ENCODE results near the gene KATNB1.
"Not testable (repeated sequence)": the region's sequence is repeated elsewhere in the genome, so short reads cannot be mapped to it uniquely, and the experiment has no call there.

Gene KATNB1

DNA sequence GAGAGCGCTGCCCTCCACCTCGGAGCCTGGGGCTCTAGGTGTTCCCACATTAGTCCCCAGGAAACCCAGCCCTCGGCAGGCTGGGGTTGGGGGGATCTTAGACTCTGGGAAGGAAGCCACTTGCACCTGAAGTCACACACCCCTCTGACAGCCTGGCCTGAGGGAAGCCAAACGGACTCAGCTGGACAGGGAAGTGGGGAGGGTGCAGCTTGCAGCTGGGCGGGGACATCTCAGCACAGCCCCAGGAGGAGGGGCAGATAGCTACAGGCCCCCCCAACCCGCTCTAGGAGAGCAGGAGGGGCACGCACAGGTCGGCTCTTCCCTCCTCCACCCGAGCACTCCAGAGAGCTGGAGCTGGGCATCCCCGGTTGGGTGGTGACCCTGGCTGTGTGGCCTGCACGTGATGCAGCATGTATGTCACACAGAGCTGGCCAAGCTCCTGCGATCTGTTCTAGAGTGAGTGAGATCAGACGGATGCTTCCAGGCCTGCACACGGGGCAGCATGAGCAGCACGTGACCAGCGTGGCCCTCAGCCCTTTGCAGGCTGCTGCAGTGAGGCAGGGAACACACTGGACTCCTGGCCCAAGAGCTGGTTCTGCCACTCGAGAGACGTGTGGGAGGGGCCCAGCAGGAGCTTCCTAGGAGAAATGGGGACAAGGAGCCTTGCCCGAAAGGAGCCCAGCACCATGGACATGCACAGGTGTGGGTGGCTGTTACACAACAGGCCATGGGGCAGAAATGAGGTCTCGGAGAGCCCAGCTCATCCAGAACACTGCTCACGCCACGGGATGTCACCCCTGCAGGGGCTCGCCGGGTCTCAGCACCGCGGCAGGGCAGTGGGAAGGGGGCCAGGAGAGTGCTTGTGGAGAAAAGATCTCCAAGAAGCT is 51.3 kb downstream of the KATNB1 start:
- DNase-seq (ENCODE audit: insufficient read length, low spot score) (no peak), FAIRE-seq (no peak)

DNA sequence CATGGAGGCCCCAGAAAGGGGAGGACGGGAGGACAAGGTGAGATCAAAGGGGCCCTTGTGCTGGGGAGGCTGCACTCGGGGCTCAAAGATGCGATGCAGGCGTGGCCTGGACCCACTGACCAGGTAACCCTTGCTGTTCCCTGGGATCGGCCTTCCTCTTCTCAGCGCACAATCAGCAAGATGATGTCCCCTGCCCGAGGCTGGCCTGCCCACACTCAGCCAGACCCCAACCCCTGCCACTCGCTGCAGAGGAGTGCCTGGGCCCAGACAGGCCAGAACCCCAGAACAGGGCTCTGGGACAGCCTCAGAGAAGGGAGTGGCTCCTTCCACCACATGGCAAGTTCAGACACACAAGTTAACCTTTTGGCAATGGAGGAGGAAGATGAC is 51.9 kb downstream of the KATNB1 start:
- no peak for DNase-seq (ENCODE audit: insufficient read length, low spot score)
- no peak for FAIRE-seq

DNA sequence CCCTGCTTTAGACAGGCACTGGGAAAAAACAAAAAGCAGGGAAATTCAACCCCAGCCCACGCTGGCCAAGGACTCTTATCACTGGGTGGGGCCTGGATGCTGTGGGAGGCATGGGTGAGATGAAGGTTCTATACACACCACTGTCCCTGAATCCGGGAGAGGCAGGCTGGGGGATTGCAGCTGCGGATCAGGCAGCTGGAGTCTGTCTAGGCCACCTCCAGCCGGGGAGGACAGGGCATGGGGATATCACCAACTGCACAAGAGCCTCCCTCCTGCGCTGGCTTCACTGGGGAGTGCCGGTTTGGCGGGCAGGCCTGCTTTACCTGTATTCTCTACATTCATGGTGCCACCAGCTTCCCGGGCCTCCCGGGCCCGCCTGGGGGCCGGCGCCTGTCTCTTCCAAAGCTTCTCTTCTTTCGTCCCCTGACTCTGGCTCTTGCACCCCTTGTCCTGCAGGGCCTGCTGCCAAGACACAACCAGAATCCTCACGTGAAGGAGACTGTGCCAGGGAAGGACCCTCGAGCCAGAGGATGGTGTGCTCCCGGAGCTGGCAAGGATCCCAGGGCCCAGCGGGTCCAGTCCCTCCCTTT is 52.8 kb downstream of the KATNB1 start:
- no peak for DNase-seq (ENCODE audit: insufficient read length, low spot score)
- FAIRE-seq, result no peak

DNA sequence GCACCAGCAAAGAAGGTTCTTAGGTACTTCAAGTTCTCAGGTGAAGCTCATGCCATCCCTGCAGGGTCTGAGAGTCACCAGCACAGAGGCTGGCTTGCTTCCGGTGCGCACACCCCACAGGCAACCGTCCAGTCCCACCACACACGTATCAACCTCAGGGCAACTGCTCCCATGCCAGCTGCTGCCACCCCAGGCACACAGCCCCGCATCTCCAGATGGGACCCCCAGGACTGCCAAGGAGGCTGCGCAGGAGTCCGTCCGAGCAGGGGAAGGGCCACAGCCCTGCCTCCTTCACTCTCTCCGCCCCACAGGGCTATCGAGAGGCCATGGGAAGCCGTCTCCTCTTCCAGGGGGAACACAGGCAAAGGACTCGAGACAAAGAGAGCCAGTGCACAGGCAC is 53.4 kb downstream of the KATNB1 start:
- FAIRE-seq, result no peak
- no peak for DNase-seq (ENCODE audit: insufficient read length, low spot score)

DNA sequence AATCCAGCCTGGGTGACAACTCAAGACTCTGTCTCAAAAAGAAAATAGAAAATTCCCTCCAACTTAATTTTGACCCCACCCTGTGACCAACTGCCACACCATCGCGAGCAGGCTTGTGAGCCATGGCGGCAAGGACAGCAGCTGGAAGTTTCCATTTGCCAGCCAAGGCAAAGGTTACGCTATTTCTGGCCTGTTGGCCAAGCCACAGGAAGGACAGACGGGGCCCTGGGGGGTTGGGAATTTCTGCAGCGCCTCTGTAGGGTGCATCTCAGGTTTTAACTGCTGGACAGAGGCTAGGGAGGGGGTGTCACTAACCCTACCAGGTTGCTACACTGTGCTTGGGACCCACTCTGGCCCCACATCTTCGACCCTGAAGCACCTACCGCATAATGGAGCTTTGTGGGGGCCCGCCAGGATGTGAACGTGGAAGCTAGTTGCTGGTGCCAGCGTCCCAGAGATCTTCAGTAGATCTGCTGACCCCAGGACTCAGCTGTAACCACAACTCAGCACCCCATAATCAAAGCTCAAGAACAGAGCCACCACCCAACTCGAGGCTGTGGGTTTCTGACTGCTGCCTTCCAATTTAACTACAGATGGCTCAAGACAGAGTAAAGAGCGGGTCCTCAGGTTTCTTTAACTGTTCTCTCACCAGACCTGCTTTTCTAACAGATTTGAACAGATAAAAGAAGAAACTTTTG is 55.8 kb downstream of the KATNB1 start:
- no peak for DNase-seq (ENCODE audit: insufficient read length, low spot score)

DNA sequence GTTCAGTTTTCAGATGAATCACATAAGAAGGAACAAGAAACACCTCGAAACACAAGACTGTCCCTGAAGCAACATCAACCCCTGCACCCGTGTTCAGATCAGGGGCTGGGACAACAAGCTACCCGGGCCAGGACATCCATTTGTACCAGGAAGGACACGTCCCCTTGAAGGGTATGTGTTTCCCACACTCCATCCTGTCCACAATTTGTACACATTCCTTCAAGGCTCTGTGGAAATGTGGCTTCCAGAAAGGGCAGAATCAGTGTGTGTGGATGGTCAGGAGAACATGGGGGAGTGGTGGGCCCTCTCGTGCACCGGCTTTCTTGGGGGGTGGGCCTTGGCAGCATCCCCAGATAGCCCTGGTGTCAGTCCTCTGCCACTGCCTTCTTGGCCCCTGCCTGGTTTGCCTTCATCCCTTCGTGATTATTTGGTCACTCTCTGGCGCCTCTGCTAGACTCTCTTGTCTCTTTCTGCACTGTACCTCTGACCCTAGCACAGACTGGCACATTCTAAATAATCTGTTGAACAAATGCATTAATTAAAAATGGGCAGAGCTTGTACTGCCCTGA is 56.4 kb downstream of the KATNB1 start:
- DNase-seq (ENCODE audit: insufficient read length, low spot score) (no peak), FAIRE-seq (no peak)

More for the DNA sequence above, 55.8 kb downstream of the KATNB1 start:
- no peak for FAIRE-seq

DNA sequence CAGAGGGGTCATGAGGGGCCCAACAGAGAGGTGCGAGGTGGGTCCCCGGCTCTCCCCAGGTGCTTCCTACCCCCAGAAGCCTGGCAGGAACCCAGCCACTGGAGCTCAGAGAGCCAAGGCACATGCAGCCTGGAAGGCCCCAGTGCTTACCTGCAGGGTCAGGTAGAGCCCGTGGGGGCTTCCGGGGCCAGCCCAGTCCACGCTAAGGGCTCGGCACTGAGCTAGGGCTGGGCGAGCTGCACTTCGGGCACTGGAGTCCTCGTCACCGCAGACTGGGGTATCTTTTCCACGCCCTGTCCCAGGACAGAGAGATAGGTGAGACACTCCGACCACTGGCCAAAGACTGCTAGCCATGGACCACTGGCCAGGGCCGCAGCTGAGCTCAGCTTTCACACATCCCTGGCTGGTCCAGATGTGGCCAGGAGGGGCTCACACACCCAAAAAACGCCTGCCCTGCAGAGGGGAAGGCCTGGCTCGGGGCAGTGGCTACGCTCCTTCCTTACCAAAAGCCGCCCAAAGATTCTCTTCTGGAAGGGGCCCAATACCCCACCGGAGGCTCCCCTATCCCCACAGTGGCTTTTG is 59.4 kb downstream of the KATNB1 start:
- FAIRE-seq (no peak), DNase-seq (ENCODE audit: insufficient read length, low spot score) (no peak)

DNA sequence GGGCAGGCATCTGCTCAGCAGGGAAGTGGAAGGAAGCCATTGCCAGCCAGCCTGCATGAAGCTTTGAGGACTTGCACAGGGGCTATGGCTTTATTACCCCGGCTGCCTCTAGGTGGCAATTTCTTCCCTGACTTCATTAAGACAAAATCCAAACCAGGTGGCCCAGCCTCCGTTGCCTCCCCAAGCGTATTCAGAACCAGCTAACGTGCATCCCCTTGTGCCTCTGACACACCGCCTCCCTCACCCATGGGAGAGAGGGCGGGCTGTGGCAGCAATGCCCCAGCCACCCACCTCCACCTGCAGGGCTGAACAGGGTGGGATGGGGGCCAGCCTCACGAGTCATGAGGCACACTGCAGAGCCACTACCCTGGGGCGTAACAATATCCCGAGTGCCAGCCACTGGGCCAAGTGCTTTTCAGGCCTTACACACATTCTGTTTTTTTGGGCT is 59.9 kb downstream of the KATNB1 start:
- DNase-seq (ENCODE audit: insufficient read length, low spot score) (peak; percentile 68), FAIRE-seq (peak; percentile 33)

DNA sequence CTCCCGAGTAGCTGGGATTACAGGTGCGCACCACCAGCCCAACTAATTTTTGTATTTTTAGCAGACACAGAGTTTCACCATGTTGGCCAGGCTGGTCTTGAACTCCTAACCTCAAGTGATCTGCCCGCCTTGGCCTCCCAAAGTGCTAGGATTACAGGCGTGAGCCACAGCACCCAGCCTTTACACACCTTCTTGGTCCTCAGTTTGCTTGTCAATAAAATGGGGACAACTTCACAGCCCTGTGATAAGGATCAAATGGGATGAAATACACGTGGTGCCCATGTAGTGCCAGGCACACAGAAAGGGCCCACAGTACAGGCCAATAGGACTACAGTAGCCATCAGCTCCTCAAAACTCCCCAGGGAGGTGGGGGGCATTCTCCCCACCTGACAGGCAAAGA is 60.4 kb downstream of the KATNB1 start:
- not testable (repeated sequence) for FAIRE-seq; DNase-seq (ENCODE audit: insufficient read length, low spot score)

DNA sequence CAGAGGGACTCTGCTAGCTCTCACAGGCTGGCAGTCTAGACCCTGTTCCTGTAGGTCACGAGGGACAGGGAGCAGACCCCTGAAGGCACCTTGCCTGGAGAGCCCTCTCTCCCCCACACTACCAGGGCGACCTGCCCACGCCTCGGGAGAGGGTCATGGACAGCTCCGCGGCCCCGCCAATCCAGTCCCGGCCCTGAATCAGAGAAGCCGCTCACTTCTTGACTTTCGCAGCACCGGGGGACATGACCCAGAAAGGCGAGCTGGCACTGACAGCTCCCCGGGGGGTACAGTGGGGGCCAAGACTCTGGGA is 61.6 kb downstream of the KATNB1 start:
- FAIRE-seq, result no peak
- DNase-seq (ENCODE audit: insufficient read length, low spot score), result no peak

DNA sequence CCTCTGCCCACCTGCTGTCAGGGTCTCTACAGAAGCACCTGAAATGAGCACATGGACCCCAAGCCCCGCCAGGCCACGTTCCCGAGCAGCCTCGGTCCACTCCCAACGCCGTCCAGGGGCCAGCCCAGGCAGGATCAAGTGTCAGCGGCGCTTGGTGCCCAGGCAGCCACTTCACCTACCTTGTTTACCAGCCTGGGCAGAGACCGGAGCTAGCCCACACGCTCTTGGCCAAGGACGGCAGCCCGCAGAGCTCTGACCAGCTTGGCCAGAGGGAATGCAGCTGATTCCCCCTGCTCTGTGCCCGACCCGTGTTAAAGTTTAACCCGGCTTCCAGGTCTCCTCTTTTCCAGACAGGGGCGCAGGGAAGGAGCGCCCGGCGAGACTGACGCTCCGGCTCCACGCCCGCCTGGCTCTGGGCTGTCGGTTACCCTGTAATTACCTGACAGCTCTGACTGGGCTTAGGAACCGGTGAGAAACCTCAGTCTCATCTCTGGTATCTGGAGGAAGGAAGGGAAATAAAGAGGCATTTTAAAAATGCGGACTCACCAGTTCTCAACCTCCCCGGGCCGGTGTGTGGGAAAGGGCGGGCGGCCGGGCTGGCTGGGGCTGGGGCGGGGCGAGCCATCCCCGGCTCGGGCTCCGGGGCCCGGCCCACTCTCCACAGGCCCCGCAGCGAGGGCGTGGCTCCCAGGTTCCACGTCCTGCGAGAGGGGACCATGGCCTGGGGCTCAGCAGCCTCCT is 62.1 kb downstream of the KATNB1 start:
- DNase-seq (ENCODE audit: insufficient read length, low spot score) (no peak), FAIRE-seq (no peak)

DNA sequence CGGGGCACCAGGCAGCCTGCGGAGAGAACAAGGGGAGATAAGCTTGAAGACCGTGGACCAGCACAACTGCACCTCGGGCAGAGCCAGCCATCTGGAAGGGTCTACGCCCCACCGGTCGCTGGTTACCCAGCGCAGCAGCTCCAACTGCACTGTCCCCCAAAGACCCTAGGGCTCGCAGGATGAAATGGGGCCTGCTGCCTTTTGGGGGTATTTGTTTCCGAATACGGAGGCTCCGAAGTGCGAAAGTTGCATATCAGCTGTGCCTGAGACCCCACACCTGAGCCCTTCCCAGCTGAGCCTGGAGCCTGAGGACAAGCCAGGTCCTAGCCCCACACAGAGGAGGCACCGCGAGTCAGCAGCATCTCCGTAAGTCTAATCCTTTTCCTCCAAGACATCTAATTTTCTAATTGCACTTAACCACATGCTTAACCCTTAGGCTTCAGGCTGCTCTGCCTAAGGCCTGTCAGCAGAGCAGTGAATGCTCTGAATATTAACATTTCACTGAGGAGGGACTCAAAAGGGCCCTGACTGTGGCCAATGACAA is 62.8 kb downstream of the KATNB1 start:
- DNase-seq (ENCODE audit: insufficient read length, low spot score) (no peak), FAIRE-seq (no peak)

DNA sequence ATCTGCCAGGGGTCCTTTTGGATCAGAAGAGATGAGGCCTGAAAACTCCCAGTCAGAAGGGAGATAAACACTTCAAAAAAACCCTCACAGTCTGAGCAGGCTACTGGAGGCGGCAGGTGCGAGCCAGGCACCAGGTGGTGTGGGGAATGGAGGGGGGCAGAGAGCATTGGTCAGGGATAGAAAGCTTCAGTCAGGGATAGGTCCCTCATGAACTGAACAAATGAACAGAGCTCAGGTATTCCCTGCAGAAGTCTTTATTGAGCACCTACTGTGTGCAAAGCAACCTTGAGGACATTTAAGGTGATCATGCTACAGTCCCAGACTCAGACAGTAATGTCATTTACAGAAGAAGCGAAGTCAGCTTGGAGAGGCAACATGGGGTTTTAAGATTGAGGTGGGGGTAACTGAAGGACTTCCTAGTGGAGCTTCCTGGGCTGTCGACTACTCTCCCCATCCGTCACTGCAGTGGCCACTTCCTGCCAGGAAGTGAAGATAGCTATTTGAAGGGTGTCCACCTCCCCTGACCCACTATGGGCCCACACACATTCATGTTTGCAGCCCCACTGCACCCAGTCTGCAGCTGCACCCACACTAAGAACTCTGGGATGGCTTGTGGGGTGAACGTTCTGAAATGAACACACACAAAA is 63.5 kb downstream of the KATNB1 start:
- FAIRE-seq (no peak), DNase-seq (ENCODE audit: insufficient read length, low spot score) (no peak)

DNA sequence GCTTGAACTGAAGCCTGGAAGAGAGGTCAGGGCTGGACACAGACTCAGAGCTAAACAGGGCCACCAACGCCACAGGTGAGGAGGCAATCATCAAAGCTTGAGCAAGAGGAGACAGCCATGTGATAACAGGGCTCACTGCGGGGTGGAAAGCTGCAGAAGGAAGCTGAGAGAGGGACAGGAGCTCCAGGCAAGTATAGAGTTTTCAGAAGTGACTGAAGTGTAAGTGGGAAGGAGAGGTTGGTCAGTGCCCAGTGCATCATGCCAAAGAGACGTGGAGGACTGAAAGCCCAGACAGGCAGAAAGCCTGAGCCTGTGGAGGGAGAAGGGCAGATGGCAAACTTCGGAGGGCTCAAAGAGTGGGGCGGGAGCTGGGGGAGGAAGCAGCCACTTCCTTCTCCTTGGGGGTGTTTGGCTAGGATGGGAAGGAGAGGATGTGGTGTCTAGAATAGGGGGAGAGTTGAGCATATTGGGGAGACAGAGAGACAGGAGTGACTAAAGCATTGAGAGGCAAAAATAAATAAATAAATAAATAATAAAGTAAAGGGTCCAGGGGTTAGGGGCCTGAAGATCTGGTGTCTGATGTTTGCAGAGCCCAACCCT is 64.1 kb downstream of the KATNB1 start:
- DNase-seq (ENCODE audit: insufficient read length, low spot score), result no peak
- FAIRE-seq, result no peak

DNA sequence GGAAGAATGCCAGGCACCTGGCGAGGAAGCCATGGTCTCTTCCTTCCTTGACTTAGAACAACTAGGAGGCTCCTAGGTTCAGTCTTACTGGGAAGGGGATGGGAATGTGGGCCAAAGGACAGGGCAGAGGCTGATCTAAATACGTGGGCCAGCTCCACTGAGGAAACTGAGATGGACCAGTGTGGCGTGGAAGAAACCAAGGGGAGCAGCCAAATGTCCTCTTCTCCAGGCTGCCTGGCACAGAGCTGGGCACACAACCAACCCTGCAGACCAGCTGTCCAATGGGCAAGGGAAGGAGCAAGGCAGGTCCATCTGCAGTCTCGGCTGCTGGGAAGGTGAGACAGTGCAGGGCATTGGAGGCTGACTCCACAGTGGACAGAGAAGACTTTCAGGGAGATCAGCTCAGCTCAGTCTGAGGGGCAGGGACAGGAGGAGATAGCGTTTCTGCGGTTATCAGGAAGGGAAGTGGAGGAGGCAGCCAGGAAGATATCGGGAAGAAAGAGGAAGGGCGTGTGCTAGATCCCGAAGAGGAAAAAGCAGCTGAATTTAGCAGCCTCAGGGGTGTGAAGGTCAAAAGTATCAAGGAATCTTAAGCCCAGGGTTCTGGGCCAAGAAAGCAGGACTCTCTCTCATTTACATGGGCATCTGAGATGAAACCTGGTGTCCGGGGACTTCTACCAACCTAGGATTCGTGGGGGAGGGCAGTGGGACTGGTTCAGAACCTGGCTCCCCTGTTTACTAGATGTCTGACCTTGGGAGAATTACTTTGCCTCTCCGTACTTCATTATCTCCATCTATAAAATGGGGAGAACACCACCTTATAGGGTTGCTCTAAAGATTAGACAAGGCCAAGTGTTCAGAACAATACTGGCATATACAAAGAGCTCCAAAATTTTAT is 64.9 kb downstream of the KATNB1 start:
- DNase-seq (ENCODE audit: insufficient read length, low spot score) (no peak), FAIRE-seq (no peak)

DNA sequence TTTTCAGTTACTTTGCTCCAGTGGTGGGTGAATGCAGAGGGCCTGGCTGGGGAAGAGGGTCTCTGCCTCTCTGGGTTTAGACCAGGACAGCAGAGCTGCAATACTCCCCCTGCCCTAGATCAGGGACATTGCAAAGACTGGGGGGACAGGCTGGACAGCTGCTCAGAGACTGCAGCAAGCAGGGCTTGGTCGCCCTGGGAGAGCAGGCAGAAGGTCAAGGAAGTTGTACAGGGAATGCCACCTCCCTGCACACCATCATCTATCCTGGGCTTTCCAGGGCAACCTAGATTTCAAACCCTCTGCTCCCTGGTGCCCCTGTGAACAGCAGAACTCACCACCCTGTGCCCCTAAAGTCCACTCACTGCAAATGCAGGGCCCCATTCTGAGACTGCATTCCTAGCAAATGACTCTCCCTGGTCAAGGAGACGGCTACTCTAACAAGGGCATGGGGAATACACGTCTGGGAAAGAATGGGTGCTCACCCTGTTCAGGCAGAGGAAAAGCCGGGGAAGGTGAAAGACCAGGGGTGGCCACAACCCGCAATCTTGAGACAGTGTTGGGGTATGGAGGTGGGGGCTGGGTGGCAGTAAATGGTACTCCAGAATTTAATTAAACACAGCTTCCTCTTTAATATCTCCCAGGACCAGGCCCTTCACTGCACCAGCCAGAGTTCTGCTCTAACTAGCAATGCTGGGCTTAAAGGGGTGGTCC is 65.7 kb downstream of the KATNB1 start:
- DNase-seq (ENCODE audit: insufficient read length, low spot score) (no peak), FAIRE-seq (no peak)

DNA sequence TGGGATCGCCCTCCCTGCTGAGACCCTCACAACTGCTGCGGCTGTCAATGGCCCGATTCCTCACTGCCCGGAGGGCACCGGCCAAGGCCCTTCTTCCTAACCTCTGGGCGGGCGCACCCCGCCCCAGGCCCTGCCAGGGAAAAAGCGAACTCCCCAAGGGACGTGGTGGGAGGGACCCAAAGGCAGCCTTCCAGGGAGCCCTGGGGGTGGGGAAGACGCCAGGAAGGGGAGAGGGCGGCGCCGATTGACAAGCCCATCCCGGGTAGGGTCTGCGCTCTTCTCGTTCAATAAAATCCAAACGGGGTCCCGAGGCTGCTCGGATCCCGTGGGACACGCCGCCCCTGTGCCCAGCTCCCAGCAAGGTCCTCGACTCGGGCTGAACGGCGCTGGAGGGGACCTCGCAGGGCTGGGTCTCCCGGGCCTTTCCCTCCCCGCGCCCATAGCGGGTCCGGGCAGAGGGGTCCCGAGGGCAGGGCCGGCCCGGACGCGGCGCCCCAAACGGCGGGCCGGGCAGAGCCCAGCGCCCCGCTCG is 66.3 kb downstream of the KATNB1 start:
- DNase-seq (ENCODE audit: insufficient read length, low spot score) (no peak), FAIRE-seq (no peak)

Measured in GM19239 (cell line).